Immature natural killer cell (primary cell): Measurements from ENCODE around the gene MRPS22. TPM values are rescaled to one million over a fixed set of nuclear protein-coding genes. Genes with fewer than 3 reads are reported as not detected.

Experiments
- DNase-seq, 3 donors: peaks; one replicate each; pipeline ENCODE4 v3.0.0; 2022; ENCODE audit warnings: mixed read lengths in 1 of 3
- H3K27ac Mint-ChIP-seq, 6 donors: one replicate each; pipeline ENCODE4 v1.8.0; 2020; ENCODE audit warnings: mixed read lengths in 6 of 6, mild to moderate bottlenecking in 5 of 6, inconsistent platforms in 4 of 6, moderate library complexity in 3 of 6
- H3K27me3 Mint-ChIP-seq, 3 donors: one replicate each; pipeline ENCODE4 v1.8.0; 2020 to 2021; ENCODE audit warnings: low read depth in 3 of 3, mild to moderate bottlenecking in 3 of 3, mixed read lengths in 3 of 3, moderate library complexity in 3 of 3, inconsistent platforms in 1 of 3
- H3K36me3 Mint-ChIP-seq, 3 donors: one replicate each; pipeline ENCODE4 v1.8.0; 2020; ENCODE audit warnings: mixed read lengths in 3 of 3, inconsistent platforms in 2 of 3, mild to moderate bottlenecking in 2 of 3
- H3K4me1 Mint-ChIP-seq, 2 donors: one replicate each; pipeline ENCODE4 v1.8.0; 2020; ENCODE audit warnings: inconsistent platforms in 2 of 2, mild to moderate bottlenecking in 2 of 2, mixed read lengths in 2 of 2, moderate library complexity in 1 of 2
- H3K4me3 Mint-ChIP-seq, 5 donors: one replicate each; pipeline ENCODE4 v1.8.0; 2020; ENCODE audit warnings: mild to moderate bottlenecking in 5 of 5, mixed read lengths in 5 of 5, inconsistent platforms in 3 of 5, moderate library complexity in 3 of 5
- H3K9me3 Mint-ChIP-seq, 6 donors: one replicate each; pipeline ENCODE4 v1.8.0; 2020; ENCODE audit warnings: mild to moderate bottlenecking in 6 of 6, mixed read lengths in 6 of 6, inconsistent platforms in 4 of 6, moderate library complexity in 3 of 6
- polyA plus RNA-seq, 3 donors: library from polyadenylated mRNA; unstranded; fragments of 300-500 nt; fragmentation: Illumina TruSeq; gene quantifications; one replicate each; pipeline ENCODE4 v1.2.3, GENCODE V29; 2021

Gene MRPS22
- polyA plus RNA-seq, result 10 to 100 TPM; 31.5 to 43.7 (median 39.1) TPM

- H3K27ac Mint-ChIP-seq, result peak within 1 kb of the TSS in 1 of 6 donors; percentile 24
Measured at GRCh38 chr3:139343895-139344856, at the start of gene MRPS22. TSS of gene MRPS22 (plus strand) at chr3:139344020. CDS start at chr3:139344027, 7 bp downstream.

DNA sequence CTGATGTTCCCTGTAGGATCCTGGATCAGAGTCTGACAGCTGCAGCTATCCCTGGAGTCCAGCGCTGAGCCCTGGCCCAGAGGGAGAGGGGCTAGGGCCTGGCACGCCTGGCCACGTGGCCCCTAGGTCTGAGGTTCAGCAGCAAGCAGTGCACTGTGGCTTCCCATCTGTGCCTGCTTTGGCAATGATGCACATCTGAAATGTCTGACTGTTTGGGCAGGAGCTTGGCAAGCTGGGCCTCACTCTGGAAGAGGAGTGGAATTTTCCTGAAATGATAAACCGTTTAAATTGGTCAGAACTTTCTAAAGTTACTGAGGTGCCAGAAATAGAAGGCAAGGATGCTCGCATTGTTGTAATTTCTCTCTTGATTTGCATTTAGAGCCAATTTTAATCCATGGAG, 48.8 kb upstream of the MRPS22 start:
- Mint-ChIP-seq H3K27ac (no peak overlapping the region), H3K4me1 (no peaks in the 10 kb centered on the region), H3K4me3 (no peak overlapping the region), H3K9me3 (no peaks in the 10 kb centered on the region), H3K27me3 (peaks cover 1 to 6% (median 4%) of the 10 kb centered on the region in 3 donors), H3K36me3 (no peaks in the 10 kb centered on the region)
- no peak for DNase-seq

More at GRCh38 chr3:139343895-139344856, at the start of gene MRPS22:
- peaks cover 0 to 8% of the 10 kb centered on the region in 2 donors for H3K4me1 Mint-ChIP-seq
- H3K9me3 Mint-ChIP-seq, result no peaks in the 10 kb centered on the region
- peak; percentile 78 to 83 (median 79) for DNase-seq
- H3K36me3 Mint-ChIP-seq, result peaks cover 0 to 7% (median 4%) of the 10 kb centered on the region in 3 donors
- no peak within 1 kb of the TSS for H3K4me3 Mint-ChIP-seq
- peaks cover 0 to 12% (median 2%) of the 10 kb centered on the region in 3 donors for H3K27me3 Mint-ChIP-seq

- Mint-ChIP-seq H3K27me3 (peaks cover 1 to 6% (median 6%) of the 10 kb centered on the region in 3 donors), H3K27ac (no peak overlapping the region), H3K4me1 (no peaks in the 10 kb centered on the region), H3K9me3 (no peaks in the 10 kb centered on the region), H3K4me3 (no peak overlapping the region), H3K36me3 (no peaks in the 10 kb centered on the region)
- no peak for DNase-seq
Measured at GRCh38 chr3:139296141-139296718, 47.6 kb upstream of the MRPS22 start.

- DNase-seq, result no peak
- no peaks in the 10 kb centered on the region for H3K9me3 Mint-ChIP-seq
Measured at GRCh38 chr3:139297588-139298311, 46.1 kb upstream of the MRPS22 start.

GRCh38 chr3:139299261-139300132, 44.3 kb upstream of the MRPS22 start:
- H3K36me3 Mint-ChIP-seq, result no peaks in the 10 kb centered on the region
- no peak overlapping the region for H3K27ac Mint-ChIP-seq
- H3K4me1 Mint-ChIP-seq, result peaks cover 7 to 9% of the 10 kb centered on the region in 2 donors
- H3K4me3 Mint-ChIP-seq, result no peak overlapping the region
- peaks cover 1 to 5% (median 3%) of the 10 kb centered on the region in 3 donors for H3K27me3 Mint-ChIP-seq
- no peak for DNase-seq
- no peaks in the 10 kb centered on the region for H3K9me3 Mint-ChIP-seq

More at GRCh38 chr3:139297588-139298311, 46.1 kb upstream of the MRPS22 start:
- Mint-ChIP-seq H3K4me3 (no peak overlapping the region), H3K4me1 (peaks cover 6 to 7% of the 10 kb centered on the region in 2 donors), H3K36me3 (no peaks in the 10 kb centered on the region), H3K27me3 (peaks cover 1 to 6% (median 6%) of the 10 kb centered on the region in 3 donors), H3K27ac (no peak overlapping the region)

DNA sequence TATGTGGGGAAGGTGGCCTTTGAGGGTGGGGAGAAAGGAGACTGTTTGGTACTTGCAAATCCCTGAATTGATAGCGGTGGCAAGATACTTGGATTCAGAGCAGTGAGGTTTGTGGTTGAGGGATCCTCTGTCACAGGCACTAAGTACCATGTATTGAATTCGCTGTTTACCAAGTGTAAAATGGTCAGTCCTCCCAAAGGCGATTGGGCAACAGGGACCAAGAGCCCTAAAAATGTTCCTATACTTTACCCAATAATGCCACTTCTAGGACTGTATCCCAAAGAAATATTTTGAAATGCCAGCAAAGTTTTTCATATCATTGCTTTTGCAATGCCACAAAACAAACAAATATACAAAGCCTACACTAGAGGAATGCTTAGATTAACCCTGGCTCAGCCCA, 43.4 kb upstream of the MRPS22 start:
- H3K4me3 Mint-ChIP-seq, result no peak overlapping the region
- peaks cover 7 to 9% of the 10 kb centered on the region in 2 donors for H3K4me1 Mint-ChIP-seq
- H3K9me3 Mint-ChIP-seq, result no peaks in the 10 kb centered on the region
- no peak for DNase-seq
- H3K27ac Mint-ChIP-seq, result no peak overlapping the region
- no peaks in the 10 kb centered on the region for H3K36me3 Mint-ChIP-seq
- H3K27me3 Mint-ChIP-seq, result peaks cover 0 to 5% (median 1%) of the 10 kb centered on the region in 3 donors

DNA sequence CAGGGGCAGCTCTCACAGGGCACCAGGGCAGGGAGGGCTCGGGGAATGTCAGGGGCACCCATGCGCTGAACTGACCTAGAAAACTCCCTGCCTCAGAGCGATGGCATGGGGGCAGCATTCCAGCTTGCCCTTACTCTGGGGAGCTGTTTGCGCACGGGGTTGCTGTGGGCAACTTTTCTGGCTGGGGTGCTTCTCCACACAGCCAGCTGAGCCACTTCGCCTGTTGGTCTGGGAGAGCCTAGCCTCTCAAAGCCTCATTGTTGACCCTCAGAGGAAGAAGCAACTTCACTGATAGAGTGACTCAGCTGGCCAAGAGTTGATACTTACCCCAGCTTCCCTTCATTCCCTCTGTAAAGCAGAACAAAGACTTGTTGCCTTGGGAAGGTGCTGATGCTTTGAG, 42.6 kb upstream of the MRPS22 start:
- Mint-ChIP-seq H3K36me3 (no peaks in the 10 kb centered on the region), H3K27me3 (peaks cover 0 to 5% (median 1%) of the 10 kb centered on the region in 3 donors), H3K4me3 (no peak overlapping the region), H3K27ac (no peak overlapping the region), H3K4me1 (peaks cover 7 to 9% of the 10 kb centered on the region in 2 donors), H3K9me3 (no peaks in the 10 kb centered on the region)
- no peak for DNase-seq

DNA sequence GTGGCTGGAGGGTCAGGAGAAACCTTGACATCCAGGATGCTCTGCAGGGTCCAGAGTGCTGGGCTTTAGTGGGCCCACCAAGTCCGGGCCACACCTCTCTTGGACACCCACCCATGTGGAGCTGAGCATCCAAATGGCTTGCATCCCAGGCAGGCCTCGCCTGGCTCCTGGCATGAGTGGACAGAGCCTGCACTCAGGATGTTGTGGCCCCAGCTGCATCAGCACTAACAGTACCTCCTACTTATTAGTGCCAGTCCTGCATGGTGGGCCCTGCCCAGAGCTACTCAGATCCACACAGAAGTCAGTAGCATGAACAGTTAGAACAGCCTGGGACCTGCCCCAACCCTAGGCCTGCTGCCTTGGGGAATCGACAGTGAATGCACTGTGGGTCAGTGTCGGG, 42.2 kb upstream of the MRPS22 start:
- H3K36me3 Mint-ChIP-seq, result no peaks in the 10 kb centered on the region
- no peak overlapping the region for H3K27ac Mint-ChIP-seq
- no peaks in the 10 kb centered on the region for H3K9me3 Mint-ChIP-seq
- H3K4me1 Mint-ChIP-seq, result peaks cover 7 to 9% of the 10 kb centered on the region in 2 donors
- H3K4me3 Mint-ChIP-seq, result no peak overlapping the region
- H3K27me3 Mint-ChIP-seq, result peaks cover 0 to 5% (median 1%) of the 10 kb centered on the region in 3 donors
- no peak for DNase-seq

DNA sequence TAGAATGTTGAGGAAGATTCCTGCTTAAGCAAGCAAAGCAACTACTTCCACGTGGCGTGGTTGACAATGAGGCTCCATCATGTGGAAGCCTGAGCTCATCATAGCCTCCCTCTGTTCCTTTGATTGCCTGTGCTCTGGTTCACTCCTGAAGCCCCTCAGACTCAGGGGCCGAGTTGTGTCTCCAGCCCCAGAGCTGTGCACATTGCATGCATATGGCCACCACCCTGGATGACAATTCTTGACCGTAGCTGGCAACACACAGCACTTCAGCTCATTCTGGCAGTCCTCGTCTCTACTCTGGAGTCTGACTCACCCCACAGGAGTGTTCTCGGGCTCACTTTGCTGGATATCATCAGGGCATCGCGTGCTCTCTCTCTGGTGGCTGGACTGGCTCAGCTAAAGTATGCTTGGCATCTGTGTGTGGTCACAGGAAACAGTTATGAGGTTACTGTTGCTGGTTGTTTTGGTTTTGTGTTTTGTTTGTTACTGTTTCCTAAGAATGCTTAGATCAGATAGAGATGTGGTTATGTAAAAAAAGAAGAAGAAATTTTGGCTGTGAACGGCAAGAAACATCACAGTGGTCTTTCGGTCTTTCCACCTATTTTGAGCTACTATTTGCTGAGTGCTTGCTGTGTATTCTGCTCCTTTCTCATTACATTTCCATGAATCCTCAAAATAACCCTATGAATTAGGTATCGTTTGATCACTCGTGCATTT, 41.6 kb upstream of the MRPS22 start:
- no peak for DNase-seq
- no peak overlapping the region for H3K27ac Mint-ChIP-seq
- no peaks in the 10 kb centered on the region for H3K36me3 Mint-ChIP-seq
- peaks cover 0 to 5% (median under 1%) of the 10 kb centered on the region in 3 donors for H3K27me3 Mint-ChIP-seq
- no peak overlapping the region for H3K4me3 Mint-ChIP-seq
- peaks cover 7 to 9% of the 10 kb centered on the region in 2 donors for H3K4me1 Mint-ChIP-seq
- H3K9me3 Mint-ChIP-seq, result no peaks in the 10 kb centered on the region

DNA sequence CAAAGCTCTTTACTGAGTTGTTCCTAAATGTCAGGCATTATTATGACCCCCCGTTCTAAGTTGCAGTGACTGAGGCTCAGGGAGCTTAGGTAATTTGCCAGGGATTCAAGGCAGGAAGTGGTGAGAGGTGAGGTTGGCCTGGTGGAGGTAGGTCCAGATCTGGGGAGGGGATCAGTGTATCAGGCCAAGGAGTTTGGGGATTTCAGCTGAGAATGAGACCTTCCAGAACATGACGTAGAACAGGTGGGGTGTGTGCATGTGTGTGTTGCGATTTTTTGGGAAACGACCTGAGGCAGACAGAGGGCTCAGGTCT, 41.1 kb upstream of the MRPS22 start:
- DNase-seq, result no peak
- H3K36me3 Mint-ChIP-seq, result no peaks in the 10 kb centered on the region

GRCh38 chr3:139303216-139303615, 40.6 kb upstream of the MRPS22 start:
- Mint-ChIP-seq H3K36me3 (no peaks in the 10 kb centered on the region), H3K4me1 (peaks cover 7 to 9% of the 10 kb centered on the region in 2 donors), H3K4me3 (no peak overlapping the region), H3K27ac (no peak overlapping the region), H3K9me3 (no peaks in the 10 kb centered on the region), H3K27me3 (peaks cover 0 to 5% (median 0%) of the 10 kb centered on the region in 3 donors)
- no peak for DNase-seq

More for the DNA sequence above, 41.1 kb upstream of the MRPS22 start:
- Mint-ChIP-seq H3K4me1 (peaks cover 7 to 9% of the 10 kb centered on the region in 2 donors), H3K27ac (no peak overlapping the region), H3K27me3 (peaks cover 0 to 5% (median 0%) of the 10 kb centered on the region in 3 donors), H3K9me3 (no peaks in the 10 kb centered on the region), H3K4me3 (no peak overlapping the region)

- no peak for DNase-seq
- Mint-ChIP-seq H3K9me3 (no peaks in the 10 kb centered on the region), H3K36me3 (no peaks in the 10 kb centered on the region), H3K4me1 (peaks cover 7 to 9% of the 10 kb centered on the region in 2 donors), H3K27ac (no peak overlapping the region), H3K27me3 (peaks cover 0 to 6% (median 0%) of the 10 kb centered on the region in 3 donors), H3K4me3 (no peak overlapping the region)
Measured at GRCh38 chr3:139304383-139304782, 39.4 kb upstream of the MRPS22 start.
